Subcutaneous adipose tissue (tissue), 4 donors: ENCODE measurements around the gene LBX2. TPM values are rescaled to one million over a fixed set of nuclear protein-coding genes. Genes with fewer than 3 reads are reported as not detected.

ENCODE experiments used
- total RNA-seq, 4 donors: library from RNA; depleted of rRNA; stranded (reverse); fragments of >200 nt; gene quantifications; one replicate each; pipeline ENCODE4 v1.1.0, GENCODE V29; 2016
- TF ChIP-seq, protein P1 (sequence below): fragments of 450-650 bp; IDR thresholded peaks from one replicate; pipeline ENCODE4 v1.5.1; 2016; ENCODE audit warnings: low read depth, mild to moderate bottlenecking, control low read depth, antibody characterized with exemption, moderate library complexity

Gene LBX2, protein sequence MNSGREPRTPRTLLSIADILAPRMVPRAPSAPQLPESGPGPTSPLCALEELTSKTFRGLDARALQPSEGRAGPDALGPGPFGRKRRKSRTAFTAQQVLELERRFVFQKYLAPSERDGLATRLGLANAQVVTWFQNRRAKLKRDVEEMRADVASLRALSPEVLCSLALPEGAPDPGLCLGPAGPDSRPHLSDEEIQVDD
- 1 to 10 TPM in 3 of 4 donors, not detected in 1; 2.9 to 4.4 (median 4.1) TPM for total RNA-seq

DNA sequence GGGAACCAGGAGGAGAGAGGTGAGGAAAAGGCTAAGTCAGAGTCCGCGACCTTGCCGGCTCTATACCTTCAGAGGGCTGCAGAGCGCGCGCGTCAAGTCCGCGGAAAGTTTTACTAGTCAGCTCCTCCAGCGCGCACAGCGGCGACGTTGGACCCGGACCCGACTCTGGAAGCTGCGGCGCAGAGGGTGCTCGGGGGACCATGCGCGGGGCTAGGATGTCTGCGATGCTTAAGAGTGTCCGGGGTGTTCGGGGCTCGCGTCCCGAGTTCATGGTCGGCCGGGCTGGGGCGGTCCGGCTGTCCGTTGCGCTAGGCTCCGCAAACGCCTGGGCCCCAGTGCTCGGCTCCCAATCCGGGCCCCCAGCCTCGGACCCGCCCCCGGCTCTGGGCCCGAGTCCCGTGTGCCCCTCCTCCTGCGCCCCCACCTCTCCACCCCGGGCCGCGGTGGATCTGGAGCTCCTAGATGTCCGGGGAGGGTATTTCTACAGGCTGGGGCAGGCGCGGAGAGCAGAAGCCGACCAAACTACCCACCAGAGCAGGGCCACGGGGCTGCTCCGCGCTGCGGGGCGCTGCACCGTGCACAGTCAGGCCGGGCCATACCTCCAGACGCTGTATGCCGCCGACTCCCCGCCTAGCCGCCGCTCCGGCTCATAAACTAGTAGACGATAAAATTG is at the start of gene LBX2:
LBX2 (minus strand) TSS at position 337 of the 673 bp plus-strand sequence; CDS start at position 271, 66 bp downstream.
- TF ChIP-seq, protein P1, sequence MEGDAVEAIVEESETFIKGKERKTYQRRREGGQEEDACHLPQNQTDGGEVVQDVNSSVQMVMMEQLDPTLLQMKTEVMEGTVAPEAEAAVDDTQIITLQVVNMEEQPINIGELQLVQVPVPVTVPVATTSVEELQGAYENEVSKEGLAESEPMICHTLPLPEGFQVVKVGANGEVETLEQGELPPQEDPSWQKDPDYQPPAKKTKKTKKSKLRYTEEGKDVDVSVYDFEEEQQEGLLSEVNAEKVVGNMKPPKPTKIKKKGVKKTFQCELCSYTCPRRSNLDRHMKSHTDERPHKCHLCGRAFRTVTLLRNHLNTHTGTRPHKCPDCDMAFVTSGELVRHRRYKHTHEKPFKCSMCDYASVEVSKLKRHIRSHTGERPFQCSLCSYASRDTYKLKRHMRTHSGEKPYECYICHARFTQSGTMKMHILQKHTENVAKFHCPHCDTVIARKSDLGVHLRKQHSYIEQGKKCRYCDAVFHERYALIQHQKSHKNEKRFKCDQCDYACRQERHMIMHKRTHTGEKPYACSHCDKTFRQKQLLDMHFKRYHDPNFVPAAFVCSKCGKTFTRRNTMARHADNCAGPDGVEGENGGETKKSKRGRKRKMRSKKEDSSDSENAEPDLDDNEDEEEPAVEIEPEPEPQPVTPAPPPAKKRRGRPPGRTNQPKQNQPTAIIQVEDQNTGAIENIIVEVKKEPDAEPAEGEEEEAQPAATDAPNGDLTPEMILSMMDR: no peak

DNA sequence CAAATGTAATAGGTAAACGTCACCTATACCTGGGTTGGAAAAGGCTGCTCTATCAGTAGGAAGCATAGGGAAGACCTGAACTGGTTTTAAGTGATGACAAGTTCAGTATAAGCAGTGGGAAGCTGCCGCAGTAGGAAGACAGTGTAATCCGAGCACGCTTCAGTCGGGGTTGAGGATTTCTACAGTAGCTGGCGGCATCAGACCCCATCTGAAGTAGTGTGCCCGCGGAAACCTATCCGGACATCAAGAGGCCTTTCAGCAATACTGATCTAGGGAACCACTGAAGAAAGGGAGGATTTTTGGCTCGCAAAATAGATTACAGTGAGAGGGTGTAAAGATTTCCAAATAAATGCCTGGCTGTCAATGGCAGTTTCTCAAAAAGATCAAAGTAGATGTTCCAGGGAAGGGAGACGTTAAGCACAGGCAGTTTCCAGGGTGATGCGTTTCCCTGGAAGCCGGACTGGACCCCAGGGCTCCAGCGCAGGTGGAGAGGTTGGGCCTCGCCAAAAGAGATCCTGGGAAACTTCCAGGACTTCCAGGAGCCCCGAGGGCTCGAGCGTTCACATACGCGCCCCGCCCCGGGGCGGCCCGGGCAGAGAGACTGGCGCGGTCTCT is 49.0 kb upstream of the LBX2 start:
- TF ChIP-seq, protein P1: no peak

DNA sequence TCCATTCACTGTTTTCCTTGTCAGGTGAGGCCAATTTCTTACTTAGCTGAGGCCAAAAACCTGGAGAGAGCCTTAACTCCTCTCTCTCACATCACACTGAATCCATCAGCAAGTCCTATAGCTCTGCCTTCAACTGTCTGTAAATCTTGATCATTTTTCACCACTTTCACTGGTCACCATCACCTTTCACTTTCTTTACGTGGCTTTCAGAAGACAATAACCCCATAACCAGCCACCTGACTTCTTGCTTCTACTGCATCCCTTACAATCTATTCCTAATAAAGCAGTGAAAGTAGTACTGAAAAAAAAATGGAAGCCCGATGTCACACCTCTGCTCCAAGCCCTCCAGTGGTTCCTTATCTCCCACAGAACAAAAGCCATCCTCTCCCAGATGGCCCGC is 46.6 kb upstream of the LBX2 start:
- TF ChIP-seq, protein P1: no peak

DNA sequence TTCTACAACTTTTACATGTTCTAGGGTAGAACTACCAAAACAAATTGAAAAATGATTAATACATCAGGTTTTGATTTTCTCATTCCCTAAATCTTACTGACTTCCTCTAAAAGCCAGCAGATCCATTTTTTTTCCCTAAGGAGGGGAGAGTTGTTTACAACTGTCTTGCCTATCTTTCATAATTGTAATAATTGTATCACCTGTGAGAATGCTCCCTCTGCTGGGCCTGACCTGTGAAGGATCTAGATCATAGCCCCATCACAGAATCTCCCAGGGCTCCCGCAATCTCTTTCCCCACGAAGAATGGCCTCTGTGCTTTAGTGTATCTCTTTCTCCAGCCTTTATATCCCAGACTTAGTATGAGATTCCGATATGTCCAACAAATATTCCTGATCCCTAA is 45.2 kb upstream of the LBX2 start:
- TF ChIP-seq, protein P1: no peak

DNA sequence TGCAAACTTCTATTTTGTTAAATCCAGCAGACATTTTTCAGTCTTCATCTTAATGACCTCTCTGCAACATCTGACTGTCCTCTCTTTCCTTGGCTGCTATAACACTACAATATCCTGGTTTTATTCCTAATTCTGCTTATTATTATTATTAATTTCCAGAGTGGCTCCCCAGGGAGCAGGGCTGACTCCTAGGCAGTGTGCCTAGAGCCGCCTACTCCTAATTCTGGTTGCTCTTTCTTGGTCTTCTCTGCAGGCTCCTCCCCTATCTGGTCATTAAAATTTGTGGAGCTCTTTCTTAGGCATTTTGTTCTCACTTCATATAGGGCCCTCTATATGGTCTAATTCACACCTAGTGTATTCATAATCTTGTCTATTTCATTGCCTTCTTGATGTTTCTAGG is 43.6 kb upstream of the LBX2 start:
- TF ChIP-seq, protein P1: no peak

DNA sequence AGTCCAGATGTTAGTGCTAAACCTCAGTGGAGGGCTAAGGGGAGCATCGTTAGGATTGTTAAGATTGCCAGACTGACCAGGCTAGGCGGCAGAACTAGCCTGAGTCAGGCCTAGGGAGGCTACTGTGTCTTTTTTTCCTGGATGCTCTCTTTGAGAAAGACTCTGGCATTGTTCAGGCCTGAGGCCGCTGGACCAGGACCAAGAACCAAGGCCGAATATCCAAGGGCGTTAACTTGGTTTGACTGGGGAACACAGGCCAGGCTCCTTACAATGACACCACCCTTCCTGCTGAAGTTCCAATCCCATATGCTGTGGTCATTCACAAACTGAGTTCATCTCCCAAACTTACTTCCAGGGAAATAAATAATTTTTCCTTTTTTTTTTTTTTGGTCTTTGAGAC is 40.9 kb upstream of the LBX2 start:
- TF ChIP-seq, protein P1: no peak

DNA sequence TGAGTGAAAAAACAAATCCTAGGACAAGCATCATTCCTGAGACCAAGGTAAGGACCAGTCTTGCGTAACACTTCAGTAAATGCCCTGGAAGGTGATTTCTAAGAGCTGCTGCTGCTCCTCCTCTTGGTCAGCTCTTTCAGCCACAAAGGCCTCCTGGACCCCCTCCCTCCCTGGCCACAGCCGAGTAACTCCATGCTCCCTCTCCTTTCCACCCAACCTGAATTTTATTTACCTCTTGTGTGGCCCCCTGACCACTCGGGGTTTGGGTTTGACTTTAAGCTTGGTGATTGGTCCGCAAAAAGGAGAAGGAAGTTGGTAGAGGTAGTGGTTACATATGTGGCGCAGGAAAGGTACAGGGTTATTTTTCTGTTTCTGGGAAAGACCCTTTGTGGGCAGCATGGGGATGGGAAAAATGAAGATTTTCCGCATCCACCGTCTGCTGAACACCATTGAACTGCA is 39.5 kb upstream of the LBX2 start:
- TF ChIP-seq, protein P1: no peak
